Transverse colon (tissue), 4 donors: ENCODE results near the gene USP7. TPM values are rescaled to one million over a fixed set of nuclear protein-coding genes. Genes with fewer than 3 reads are reported as not detected.
A peak's percentile ranks its signal among the peaks of the same experiment; 100 is the strongest.

Experiments used
- DNase-seq: peaks from one replicate; pipeline ENCODE4 v3.0.0-alpha.2; 2019
- H3K27ac ChIP-seq, 4 donors: fragments of 200-600 bp; sonication (generic); 2 replicates each; pipeline ENCODE4 v1.5.1; 2016 to 2018; ENCODE audit warnings: inconsistent platforms in 4 of 4
- H3K27me3 ChIP-seq: fragments of 200-600 bp; sonication (generic); 2 replicates; pipeline ENCODE4 v1.5.1; 2017; ENCODE audit warnings: inconsistent platforms
- H3K36me3 ChIP-seq, 4 donors: fragments of 200-600 bp; sonication (generic); 2 replicates each; pipeline ENCODE4 v1.5.1; 2017 to 2019; ENCODE audit warnings: inconsistent platforms in 4 of 4
- H3K4me1 ChIP-seq, 4 donors: fragments of 200-600 bp; sonication (generic); 2 replicates each; pipeline ENCODE4 v1.5.1; 2017 to 2020; ENCODE audit warnings: inconsistent platforms in 4 of 4
- H3K4me3 ChIP-seq, 4 donors: fragments of 200-600 bp; sonication (generic); 1 replicate in 1 of 4; 2 replicates in 3 of 4; pipeline versions ENCODE4 v1.5.1 to v1.6.1; 2017 to 2019; ENCODE audit warnings: inconsistent platforms in 4 of 4
- H3K9me3 ChIP-seq, 2 donors: fragments of 200-600 bp; sonication (generic); 2 replicates each; pipeline ENCODE4 v1.5.1; 2017 to 2019; ENCODE audit warnings: inconsistent platforms in 2 of 2
- CTCF ChIP-seq, 5 experiments: fragments of 200-600 bp in 3 of 5; fragments of 450-650 bp in 2 of 5; sonication (generic) in 3 of 5; IDR thresholded peaks; 1 replicate in 2 of 5; 2 replicates in 3 of 5; pipeline ENCODE4 v1.5.1; 2016 to 2017; ENCODE audit warnings: antibody characterized with exemption in 5 of 5, inconsistent platforms in 3 of 5, mild to moderate bottlenecking in 2 of 5, moderate library complexity in 1 of 5
- EP300 ChIP-seq: sonication (generic); formaldehyde crosslinking; IDR thresholded peaks from one replicate; pipeline ENCODE4 v1.6.1; 2017; ENCODE audit warnings: antibody characterized with exemption, low read depth
- POLR2A ChIP-seq: fragments of 450-650 bp; IDR thresholded peaks from one replicate; pipeline ENCODE4 v1.6.1; 2016; ENCODE audit warnings: antibody characterized with exemption, mild to moderate bottlenecking, moderate library complexity
- POLR2AphosphoS5 ChIP-seq, 3 donors: sonication (generic); formaldehyde crosslinking; IDR thresholded peaks; one replicate each; pipeline ENCODE4 v1.6.1; 2016; ENCODE audit warnings: antibody characterized with exemption in 3 of 3
- WGBS, 2 donors: methylation state at CpG; one replicate each; pipeline ENCODE4 v1.1.5; 2018; ENCODE audit warnings: low coverage in 1 of 2; 5-methylcytosine and 5-hydroxymethylcytosine counted together
- in situ Hi-C, 4 donors: fragments of 200-750 bp; cut with MboI; loops; one replicate each; pipeline versions ENCODE4 v1.15.0 to v1.15.1; 2017; ENCODE audit warnings: low sequenced_read_pairs in 3 of 4, low pct_ligation_motif_present in 1 of 4, low pct_unique_long_range_greater_than_20kb in 1 of 4
- intact Hi-C: fragments of 100-400 bp; cut with DNase I; formaldehyde crosslinking; loops from one replicate; pipeline ENCODE4 v1.15.1; 2023; ENCODE audit warnings: low total_unique reads
- total RNA-seq, 4 donors: library from RNA; depleted of rRNA; stranded (reverse); fragments of >200 nt; gene quantifications; one replicate each; pipeline ENCODE4 v1.1.0, GENCODE V29; 2016

The USP7 gene
- total RNA-seq, 4 donors from 2014 or later, result 72.9 to 419 (median 158) TPM

- intact Hi-C loops, result loop anchor here (5.0 kb wide), 2 partner anchors 216 to 316 kb away; no protein-coding TSS in a partner anchor
- H3K4me1 ChIP-seq, result peaks cover 11 to 42% (median 34%) of the 10 kb centered on the region in 4 donors
- no peak overlapping the region for H3K4me3 ChIP-seq
- TF ChIP-seq CTCF (IDR thresholded peaks at IDR 0.05), result no peak
- no peak for TF ChIP-seq POLR2AphosphoS5 (IDR thresholded peaks at IDR 0.05)
- TF ChIP-seq EP300, result no peak
- TF ChIP-seq POLR2A, result no peak
- no peak for DNase-seq
- H3K9me3 ChIP-seq, result no peaks in the 10 kb centered on the region
- H3K36me3 ChIP-seq, result no peaks in the 10 kb centered on the region
- 88 to 93% methylated on average over 1 to 17 of the region's 17 CpGs for WGBS, 2 donors
- H3K27me3 ChIP-seq, result no peaks in the 10 kb centered on the region
- no peak overlapping the region for H3K27ac ChIP-seq
- in situ Hi-C loops, result loop anchor here (5.0 to 25.0 kb wide), 4 partner anchors 218 to 316 kb away; partner anchors contain the start of gene ABAT (in 1 of the 4)
These were observed 80.9 kb downstream of the USP7 start for GRCh38 chr16:8882725-8883377.

- DNase-seq, result no peak
- 74% methylated on average over 10 of the region's 10 CpGs; no CpG with 5 or more reads in 1 of the 2 donors for WGBS, 2 donors
- Histone ChIP-seq H3K9me3 (no peaks in the 10 kb centered on the region), H3K36me3 (no peaks in the 10 kb centered on the region), H3K4me3 (no peak within 1 kb of the TSS), H3K4me1 (peaks cover 11 to 42% (median 34%) of the 10 kb centered on the region in 4 donors), H3K27me3 (no peaks in the 10 kb centered on the region), H3K27ac (no peak within 1 kb of the TSS)
- intact Hi-C loops, result loop anchor here (5.0 kb wide), 2 partner anchors 215 to 315 kb away; no protein-coding TSS in a partner anchor
- in situ Hi-C loops, result loop anchor here (5.0 to 25.0 kb wide), 4 partner anchors 217 to 315 kb away; partner anchors contain the start of gene ABAT (in 1 of the 4)
- TF ChIP-seq POLR2AphosphoS5 (IDR thresholded peaks at IDR 0.05) (no peak), EP300 (no peak), POLR2A (no peak), CTCF (IDR thresholded peaks at IDR 0.05) (no peak)
These were observed 81.6 kb downstream of the USP7 start, which contains the start of gene LITAFD for GRCh38 chr16:8882041-8882617. TSS of gene LITAFD (plus strand) at chr16:8882351. CDS start at chr16:8884356, 2,005 bp downstream.

GRCh38 chr16:8880839-8881510 is 82.7 kb downstream of the USP7 start:
- Histone ChIP-seq H3K9me3 (no peaks in the 10 kb centered on the region), H3K4me1 (peaks cover 6 to 36% (median 26%) of the 10 kb centered on the region in 4 donors), H3K36me3 (no peaks in the 10 kb centered on the region), H3K27ac (no peak overlapping the region), H3K27me3 (no peaks in the 10 kb centered on the region), H3K4me3 (no peak overlapping the region)
- intact Hi-C loops (loop anchor here (5.0 kb wide), 2 partner anchors 214 to 314 kb away; no protein-coding TSS in a partner anchor), in situ Hi-C loops (loop anchor here (5.0 to 25.0 kb wide), 4 partner anchors 216 to 314 kb away; partner anchors contain the start of gene ABAT (in 1 of the 4))
- 87 to 100% methylated on average over 1 to 8 of the region's 8 CpGs for WGBS, 2 donors
- TF ChIP-seq EP300 (no peak), CTCF (IDR thresholded peaks at IDR 0.05) (no peak), POLR2A (no peak), POLR2AphosphoS5 (IDR thresholded peaks at IDR 0.05) (no peak)
- DNase-seq, result no peak

- intact Hi-C loops, result no loop called here
- WGBS, 2 donors, result 23 to 46% methylated on average over 4 to 6 of the region's 6 CpGs
- no peak for DNase-seq
These were observed 85.2 kb downstream of the USP7 start for GRCh38 chr16:8878523-8878911.

More at GRCh38 chr16:8878523-8878911, 85.2 kb downstream of the USP7 start:
- Histone ChIP-seq H3K27ac (peak overlapping the region in 2 of 4 donors; percentile 4 to 62), H3K4me1 (peaks cover 0 to 13% (median 4%) of the 10 kb centered on the region in 4 donors), H3K4me3 (no peak overlapping the region), H3K9me3 (no peaks in the 10 kb centered on the region), H3K27me3 (no peaks in the 10 kb centered on the region), H3K36me3 (no peaks in the 10 kb centered on the region)
- TF ChIP-seq POLR2AphosphoS5 (IDR thresholded peaks at IDR 0.05) (peak in 2 of 3 donors; percentile 32 to 50), EP300 (no peak), CTCF (IDR thresholded peaks at IDR 0.05) (no peak)
- in situ Hi-C loops, result loop anchor here in 3 of 4 donors (10.0 to 25.0 kb wide), 5 partner anchors 74 to 314 kb away; partner anchors contain the start of gene ABAT (in 1 of the 3)
